ENCODE measurements around the gene PHF24. TPM values are rescaled to one million over a fixed set of nuclear protein-coding genes. Genes with fewer than 3 reads are reported as not detected.

PHF24 gene
- total RNA-seq, 1 donor from 2014 or later: 0.30 TPM

GRCh38 chr9:34974664-34975063 is 16.6 kb downstream of the PHF24 start:
- no peak for DNase-seq (ENCODE audit: low spot score)
- no peaks in the 10 kb centered on the region for H3K36me3 Mint-ChIP-seq (ENCODE audit: low read depth)
- no peaks in the 10 kb centered on the region for H3K4me1 Mint-ChIP-seq (ENCODE audit: low read depth)
- H3K27ac Mint-ChIP-seq (ENCODE audit: unreplicated experiment): no peak overlapping the region
- H3K4me3 Mint-ChIP-seq (ENCODE audit: unreplicated experiment): no peak overlapping the region
- TF ChIP-seq CTCF (IDR thresholded peaks at IDR 0.05): no peak
- H3K9me3 Mint-ChIP-seq (ENCODE audit: low read depth): no peaks in the 10 kb centered on the region
- peaks cover 68% of the 10 kb centered on the region for H3K27me3 Mint-ChIP-seq (ENCODE audit: low read depth)

- DNase-seq (ENCODE audit: low spot score): no peak
- Mint-ChIP-seq H3K4me1 (ENCODE audit: low read depth) (no peaks in the 10 kb centered on the region), H3K9me3 (ENCODE audit: low read depth) (no peaks in the 10 kb centered on the region), H3K4me3 (ENCODE audit: unreplicated experiment) (no peak overlapping the region), H3K27ac (ENCODE audit: unreplicated experiment) (no peak overlapping the region), H3K36me3 (ENCODE audit: low read depth) (no peaks in the 10 kb centered on the region), H3K27me3 (ENCODE audit: low read depth) (peaks cover 61% of the 10 kb centered on the region)
- no peak for TF ChIP-seq CTCF (IDR thresholded peaks at IDR 0.05)
Measured at GRCh38 chr9:34976441-34976840, 18.4 kb downstream of the PHF24 start.

- Mint-ChIP-seq H3K36me3 (ENCODE audit: low read depth) (no peaks in the 10 kb centered on the region), H3K9me3 (ENCODE audit: low read depth) (no peaks in the 10 kb centered on the region), H3K27ac (ENCODE audit: unreplicated experiment) (no peak overlapping the region), H3K4me1 (ENCODE audit: low read depth) (no peaks in the 10 kb centered on the region), H3K27me3 (ENCODE audit: low read depth) (peaks cover 56% of the 10 kb centered on the region), H3K4me3 (ENCODE audit: unreplicated experiment) (no peak overlapping the region)
- TF ChIP-seq CTCF (IDR thresholded peaks at IDR 0.05): no peak
- DNase-seq (ENCODE audit: low spot score): no peak
Measured at GRCh38 chr9:34976992-34977391, 18.9 kb downstream of the PHF24 start.

- Mint-ChIP-seq H3K27ac (ENCODE audit: unreplicated experiment) (no peak overlapping the region), H3K27me3 (ENCODE audit: low read depth) (peaks cover 51% of the 10 kb centered on the region)
- TF ChIP-seq CTCF (IDR thresholded peaks at IDR 0.05): no peak
Measured at GRCh38 chr9:34980181-34980761, 22.2 kb downstream of the PHF24 start.

GRCh38 chr9:34982361-34982760 is 24.3 kb downstream of the PHF24 start:
- H3K36me3 Mint-ChIP-seq (ENCODE audit: low read depth): no peaks in the 10 kb centered on the region
- H3K9me3 Mint-ChIP-seq (ENCODE audit: low read depth): no peaks in the 10 kb centered on the region
- no peak overlapping the region for H3K4me3 Mint-ChIP-seq (ENCODE audit: unreplicated experiment)
- H3K27me3 Mint-ChIP-seq (ENCODE audit: low read depth): peaks cover 35% of the 10 kb centered on the region
- H3K27ac Mint-ChIP-seq (ENCODE audit: unreplicated experiment): no peak overlapping the region
- no peak for DNase-seq (ENCODE audit: low spot score)
- TF ChIP-seq CTCF (IDR thresholded peaks at IDR 0.05): no peak
- peaks cover 2% of the 10 kb centered on the region for H3K4me1 Mint-ChIP-seq (ENCODE audit: low read depth)

More at GRCh38 chr9:34980181-34980761, 22.2 kb downstream of the PHF24 start:
- H3K9me3 Mint-ChIP-seq (ENCODE audit: low read depth): no peaks in the 10 kb centered on the region
- H3K4me1 Mint-ChIP-seq (ENCODE audit: low read depth): no peaks in the 10 kb centered on the region
- H3K36me3 Mint-ChIP-seq (ENCODE audit: low read depth): no peaks in the 10 kb centered on the region
- no peak overlapping the region for H3K4me3 Mint-ChIP-seq (ENCODE audit: unreplicated experiment)
- DNase-seq (ENCODE audit: low spot score): no peak
